Hematopoietic multipotent progenitor cell treated with erythropoietin and hydrocortisone succinate and interleukin-3 and kit ligand, for 6 days (in vitro differentiated cells): Measurements from ENCODE around the gene FAM107B.
A peak's percentile ranks its signal among the peaks of the same experiment; 100 is the strongest.
"Not testable (repeated sequence)": the region's sequence is repeated elsewhere in the genome, so short reads cannot be mapped to it uniquely, and the experiment has no call there.

ENCODE experiments used
- DNase-seq: peaks from one replicate; pipeline ENCODE4 v3.0.0-alpha.2; 2015

The FAM107B gene

GRCh38 chr10:14659626-14660196 lies 115.0 kb downstream of the FAM107B start:
- peak; percentile 59 for DNase-seq

- DNase-seq: not testable (repeated sequence)
Observed at GRCh38 chr10:14659137-14659536, 115.6 kb downstream of the FAM107B start.

- no peak for DNase-seq
Observed at GRCh38 chr10:14658331-14659127, 116.2 kb downstream of the FAM107B start.

GRCh38 chr10:14656052-14656730 lies 118.5 kb downstream of the FAM107B start:
- no peak for DNase-seq

GRCh38 chr10:14654821-14655382 lies 119.8 kb downstream of the FAM107B start:
- DNase-seq: no peak

- peak; percentile 12 for DNase-seq
Observed at GRCh38 chr10:14653271-14654161, 121.2 kb downstream of the FAM107B start.

- DNase-seq: no peak
Observed at GRCh38 chr10:14652816-14653215, 121.9 kb downstream of the FAM107B start.

- no peak for DNase-seq
Observed at GRCh38 chr10:14652067-14652466, 122.6 kb downstream of the FAM107B start.

GRCh38 chr10:14649739-14650138 lies 125.0 kb downstream of the FAM107B start:
- DNase-seq: no peak

- DNase-seq: no peak
Observed at GRCh38 chr10:14648946-14649345, 125.8 kb downstream of the FAM107B start.

GRCh38 chr10:14648005-14648765 lies 126.5 kb downstream of the FAM107B start:
- peak; percentile 73 for DNase-seq

- no peak for DNase-seq
Observed at GRCh38 chr10:14645239-14645960, 129.3 kb downstream of the FAM107B start.

GRCh38 chr10:14639637-14640036 lies 135.1 kb downstream of the FAM107B start:
- no peak for DNase-seq

- no peak for DNase-seq
Observed at GRCh38 chr10:14635043-14635710, 139.5 kb downstream of the FAM107B start.

- not testable (repeated sequence) for DNase-seq
Observed at GRCh38 chr10:14634572-14634971, 140.1 kb downstream of the FAM107B start.

GRCh38 chr10:14625765-14626525 lies 148.8 kb downstream of the FAM107B start:
- DNase-seq: no peak

- DNase-seq: no peak
Observed at GRCh38 chr10:14625192-14625631, 149.5 kb downstream of the FAM107B start.

GRCh38 chr10:14624600-14624999 lies 150.1 kb downstream of the FAM107B start:
- no peak for DNase-seq

GRCh38 chr10:14623931-14624330 lies 150.8 kb downstream of the FAM107B start:
- DNase-seq: no peak

- DNase-seq: no peak
Observed at GRCh38 chr10:14621037-14621436, 153.7 kb downstream of the FAM107B start.
